Endothelial cell of hepatic sinusoid (primary cell): ENCODE results near the gene ATXN2L.

Experiments
- in situ Hi-C: cut with HindIII; loops from 2 replicates; pipeline ENCODE4 v1.10.0; 2017; ENCODE audit warnings: low sequenced_read_pairs

ATXN2L gene

DNA sequence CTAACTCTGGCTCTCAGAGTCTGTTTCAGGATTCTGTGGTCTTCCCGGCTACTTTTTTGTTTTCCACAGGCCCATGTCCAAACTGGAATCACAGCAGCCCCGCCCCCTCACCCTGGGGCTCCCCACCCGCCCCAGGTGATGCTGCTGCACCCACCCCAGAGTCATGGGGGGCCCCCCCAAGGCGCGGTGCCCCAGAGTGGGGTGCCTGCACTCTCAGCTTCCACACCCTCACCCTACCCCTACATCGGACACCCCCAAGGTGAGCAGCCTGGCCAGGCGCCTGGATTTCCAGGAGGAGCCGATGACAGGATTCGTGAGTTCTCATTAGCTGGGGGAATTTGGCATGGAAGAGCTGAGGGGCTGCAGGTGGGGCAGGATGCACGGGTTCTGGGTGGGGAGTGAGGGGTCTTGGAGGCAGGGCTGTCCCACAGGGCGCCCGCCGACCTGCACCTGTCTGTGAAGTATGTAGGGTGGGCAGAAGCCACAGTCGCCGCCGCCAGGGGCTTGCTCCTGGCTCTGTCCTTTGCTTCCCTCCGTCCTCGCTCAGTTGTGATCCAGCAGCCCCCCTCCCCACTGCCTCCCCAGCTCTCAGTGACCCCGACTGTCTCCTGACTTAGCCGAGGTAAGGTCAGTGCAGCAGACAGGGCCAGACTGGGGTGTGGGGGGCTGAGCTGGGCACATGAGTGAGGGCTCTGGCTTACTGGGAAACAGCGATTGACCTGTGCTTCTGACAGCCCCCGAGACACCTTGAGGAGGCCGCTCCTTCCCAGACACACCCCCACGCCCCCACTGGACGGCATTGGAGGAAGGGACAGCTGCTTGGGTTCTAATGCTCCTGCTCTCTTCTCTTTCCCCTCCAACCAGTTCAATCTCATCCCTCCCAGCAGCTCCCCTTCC is 13.3 kb downstream of the ATXN2L start:
- in situ Hi-C loops = no loop called here

DNA sequence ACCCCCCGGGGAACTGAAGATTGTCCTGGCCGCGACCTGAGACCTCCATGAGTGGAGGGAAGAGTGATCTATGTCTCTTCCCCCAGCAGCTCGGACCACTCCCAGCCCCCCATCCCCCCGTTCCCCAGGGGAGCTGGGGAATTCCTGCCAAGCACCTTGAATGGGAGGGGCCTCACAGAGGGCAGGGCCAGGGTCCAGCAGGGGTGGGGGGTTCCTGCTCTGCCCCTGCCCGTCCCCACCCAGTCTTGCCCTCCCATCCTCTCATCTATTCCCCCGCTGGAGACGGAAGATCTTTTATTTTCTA is 13.9 kb downstream of the ATXN2L start:
- in situ Hi-C loops = no loop called here

DNA sequence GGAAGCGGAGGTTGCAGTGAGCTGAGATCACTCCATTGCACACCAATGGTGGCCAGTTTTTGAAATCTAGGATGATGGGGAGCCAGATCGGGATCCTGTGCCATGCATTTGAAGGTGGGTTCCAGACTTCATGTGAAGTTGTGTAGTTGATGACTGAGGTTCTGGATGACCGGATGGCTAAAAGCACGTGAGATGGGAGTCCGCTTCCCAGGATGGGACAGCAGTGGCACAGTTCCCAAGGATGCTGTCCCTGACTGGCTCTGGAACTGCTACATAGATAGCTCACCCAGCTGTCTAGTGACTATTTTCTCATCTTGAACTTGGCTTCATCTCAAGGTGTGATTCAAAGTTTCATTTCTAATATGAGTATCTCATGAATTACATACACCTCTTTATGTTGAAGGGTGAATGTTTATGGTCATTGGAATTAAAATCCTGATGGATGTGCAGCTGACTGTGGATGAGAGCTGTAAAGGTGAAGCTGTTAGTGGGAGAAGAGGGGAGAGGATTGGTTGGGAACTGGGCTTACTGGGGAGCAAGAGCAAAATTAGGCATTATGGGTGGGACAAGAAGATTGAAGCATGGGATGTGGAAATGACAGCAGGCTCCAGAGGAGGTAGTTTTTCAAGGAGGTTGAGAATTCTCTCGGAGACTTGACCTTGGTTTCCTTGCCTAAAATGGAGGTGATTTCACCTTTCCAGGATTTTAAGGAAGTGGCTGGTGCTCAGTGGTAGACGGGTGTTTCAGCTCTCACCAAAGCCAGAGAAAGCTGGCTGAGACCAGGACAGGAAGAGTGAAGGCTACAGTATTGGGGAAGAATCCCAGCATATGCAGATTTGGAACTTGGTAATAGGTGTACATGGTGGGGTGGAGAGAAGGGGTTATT is 15.1 kb downstream of the ATXN2L start:
- in situ Hi-C loops = no loop called here

DNA sequence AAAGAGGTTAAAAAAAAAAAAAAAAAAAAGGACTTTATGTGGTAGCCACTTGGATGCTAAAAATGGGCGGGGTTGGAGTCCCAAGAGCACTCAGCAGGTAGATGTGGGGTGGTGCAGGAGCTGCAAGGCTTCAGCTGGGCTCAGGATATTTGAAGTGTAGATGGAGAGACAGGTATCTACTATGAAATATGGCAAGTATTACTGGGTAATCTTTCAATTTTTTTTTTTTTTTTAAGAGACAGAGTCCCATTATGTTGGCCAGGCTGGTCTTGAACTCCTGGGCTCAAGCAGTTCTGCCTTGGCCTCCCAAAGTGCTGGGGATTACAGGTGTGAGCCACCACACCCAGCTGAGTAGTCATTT is 15.7 kb downstream of the ATXN2L start:
- in situ Hi-C loops = no loop called here

DNA sequence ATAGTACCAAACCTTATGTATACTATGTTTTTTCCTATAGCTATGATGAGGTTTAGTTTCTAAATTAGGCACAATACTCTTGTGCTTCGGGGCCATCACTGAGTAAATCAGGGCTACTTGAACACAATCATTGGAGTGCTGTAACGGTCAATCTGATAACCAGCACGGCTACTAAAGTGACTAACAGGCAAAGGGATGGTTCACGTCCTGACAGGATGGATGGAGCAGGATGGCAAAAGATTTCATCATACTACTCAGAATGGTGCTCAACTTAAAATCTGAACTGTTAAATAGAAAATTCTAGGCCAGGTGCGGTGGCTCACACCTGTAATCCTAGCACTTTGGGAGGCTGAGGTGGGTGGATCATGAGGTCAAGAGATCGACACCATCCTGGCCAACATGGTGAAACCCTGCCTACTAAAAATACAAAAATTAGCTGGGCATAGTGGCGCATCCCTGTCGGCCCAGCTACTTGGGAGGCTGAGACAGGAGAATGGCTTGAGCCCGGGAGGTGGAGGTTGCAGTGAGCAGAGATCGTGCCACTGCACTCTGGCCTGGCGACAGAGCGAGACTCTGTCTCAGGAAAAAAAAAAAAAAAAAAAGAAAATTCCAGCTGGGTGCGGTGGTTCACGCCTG is 16.3 kb downstream of the ATXN2L start:
- in situ Hi-C loops = no loop called here

DNA sequence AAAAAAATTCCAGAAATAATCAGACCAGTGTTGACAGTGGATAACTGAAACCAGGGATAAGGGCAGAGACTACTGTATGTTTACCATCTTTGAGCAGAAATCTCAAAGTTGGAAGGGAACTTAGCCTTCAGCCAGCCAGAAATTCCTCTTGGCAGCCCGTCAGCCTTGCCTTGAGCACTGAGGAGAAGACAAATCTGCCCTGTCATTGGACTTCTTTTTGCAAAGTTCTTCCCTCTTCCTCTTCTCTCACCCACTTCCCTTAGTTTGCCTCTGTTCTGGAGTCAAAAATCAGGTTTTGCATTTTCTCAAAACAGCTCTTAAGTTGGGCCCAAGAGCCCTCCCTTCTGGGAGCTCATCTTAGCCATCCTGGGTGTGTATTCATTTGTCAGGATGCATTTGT is 17.1 kb downstream of the ATXN2L start:
- in situ Hi-C loops = no loop called here

DNA sequence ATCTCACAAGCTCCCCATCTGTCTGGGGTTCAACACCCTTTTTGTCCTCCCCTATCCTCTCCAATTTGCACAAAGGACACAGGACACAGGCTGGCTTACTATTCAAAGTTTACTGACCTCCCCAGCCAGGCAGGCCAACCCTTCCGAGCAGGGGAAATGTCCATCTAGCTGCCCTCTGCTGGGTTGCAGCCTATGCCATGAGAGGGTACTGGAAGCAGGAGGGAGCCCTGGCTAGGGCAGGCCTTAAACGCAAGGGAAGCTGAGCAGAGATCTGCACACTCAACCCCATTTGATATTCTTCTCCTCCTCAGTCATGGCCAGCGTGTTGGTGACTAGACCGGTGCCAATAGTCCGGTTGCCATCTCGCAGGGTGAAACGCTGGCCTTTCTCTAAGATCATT is 19.9 kb downstream of the ATXN2L start:
- in situ Hi-C loops = no loop called here

DNA sequence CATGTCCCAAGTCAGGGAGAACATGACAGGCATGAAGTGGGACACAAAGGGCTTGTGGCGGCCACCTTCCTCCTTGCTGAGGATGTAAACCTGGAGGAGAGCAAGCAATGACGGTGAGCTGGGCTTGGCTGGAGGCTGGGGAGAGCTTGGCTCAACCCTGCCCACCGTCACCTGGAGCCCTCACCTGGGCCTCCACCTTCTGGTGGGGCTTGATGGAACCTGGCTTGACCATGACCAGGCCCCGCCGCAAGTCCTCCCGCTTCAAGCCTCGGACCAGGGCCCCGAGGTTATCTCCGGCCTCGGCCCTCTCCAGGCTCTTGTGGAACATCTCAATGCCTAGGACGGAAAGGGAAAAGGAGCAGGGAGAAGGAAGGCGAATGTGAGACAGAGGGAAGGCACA is 21.0 kb downstream of the ATXN2L start:
- in situ Hi-C loops = no loop called here

DNA sequence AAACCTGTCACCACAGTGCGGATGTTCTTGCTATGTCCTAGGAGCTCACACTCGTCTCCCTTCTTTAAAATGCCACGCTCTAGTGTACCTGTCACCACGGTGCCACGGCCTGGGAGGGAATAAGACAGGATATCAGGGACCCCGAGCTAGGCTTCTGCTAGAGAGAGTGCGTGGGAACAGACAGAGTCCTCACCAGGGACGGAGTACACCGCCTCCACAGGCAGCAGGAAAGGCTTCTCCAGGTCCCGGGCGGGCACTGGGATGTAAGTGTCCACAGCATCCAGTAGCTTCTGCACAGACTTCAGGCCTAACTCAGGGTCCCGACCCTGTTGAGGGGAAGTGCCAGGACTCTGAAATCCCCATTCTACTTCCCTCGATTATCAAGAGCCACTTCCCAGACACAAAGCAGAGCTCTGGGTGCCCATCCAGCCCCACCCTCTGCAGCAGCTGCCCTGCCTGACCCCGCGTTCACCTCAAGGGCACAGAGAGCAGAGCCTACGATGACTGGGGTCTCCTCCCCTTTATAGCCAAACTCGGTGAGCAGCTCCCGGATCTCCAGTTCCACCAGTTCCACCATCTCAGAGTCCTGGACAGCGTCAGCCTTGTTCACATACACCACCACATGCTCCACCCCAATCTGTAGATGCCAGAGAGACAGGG is 21.6 kb downstream of the ATXN2L start:
- in situ Hi-C loops = no loop called here

DNA sequence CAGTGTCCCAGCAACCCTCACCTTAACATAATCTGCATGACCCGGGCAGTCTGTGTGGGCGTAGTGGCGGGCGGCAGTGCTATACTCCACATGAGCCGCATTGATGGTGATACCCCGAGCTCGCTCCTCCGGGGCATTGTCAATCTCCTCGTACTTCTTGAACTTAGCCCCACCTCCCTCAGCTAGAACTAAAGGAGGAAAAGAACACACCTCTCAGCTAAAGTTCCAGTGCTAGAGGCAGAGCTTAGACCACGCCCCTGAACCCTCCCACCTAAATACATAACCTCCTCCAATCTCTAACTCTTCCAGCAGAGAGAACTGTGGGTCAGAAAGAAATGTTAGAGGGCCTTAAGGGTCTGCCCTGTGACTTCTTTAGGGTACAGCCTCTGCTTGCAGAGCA is 22.5 kb downstream of the ATXN2L start:
- in situ Hi-C loops = no loop called here

DNA sequence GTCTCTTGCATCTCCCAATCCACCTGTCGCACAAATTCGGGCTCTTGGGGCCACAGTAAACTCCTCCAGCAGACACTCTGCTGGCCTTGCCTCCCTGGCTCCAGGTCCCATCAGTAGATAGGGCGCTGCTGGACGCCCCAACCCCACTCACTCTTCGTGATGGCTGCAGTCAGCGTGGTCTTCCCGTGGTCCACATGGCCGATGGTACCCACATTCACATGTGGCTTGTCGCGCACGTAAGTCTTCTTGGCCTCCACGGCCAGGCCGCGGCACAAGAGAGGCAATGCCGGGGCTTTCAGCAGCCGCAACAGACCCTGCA is 22.9 kb downstream of the ATXN2L start:
- in situ Hi-C loops = no loop called here

DNA sequence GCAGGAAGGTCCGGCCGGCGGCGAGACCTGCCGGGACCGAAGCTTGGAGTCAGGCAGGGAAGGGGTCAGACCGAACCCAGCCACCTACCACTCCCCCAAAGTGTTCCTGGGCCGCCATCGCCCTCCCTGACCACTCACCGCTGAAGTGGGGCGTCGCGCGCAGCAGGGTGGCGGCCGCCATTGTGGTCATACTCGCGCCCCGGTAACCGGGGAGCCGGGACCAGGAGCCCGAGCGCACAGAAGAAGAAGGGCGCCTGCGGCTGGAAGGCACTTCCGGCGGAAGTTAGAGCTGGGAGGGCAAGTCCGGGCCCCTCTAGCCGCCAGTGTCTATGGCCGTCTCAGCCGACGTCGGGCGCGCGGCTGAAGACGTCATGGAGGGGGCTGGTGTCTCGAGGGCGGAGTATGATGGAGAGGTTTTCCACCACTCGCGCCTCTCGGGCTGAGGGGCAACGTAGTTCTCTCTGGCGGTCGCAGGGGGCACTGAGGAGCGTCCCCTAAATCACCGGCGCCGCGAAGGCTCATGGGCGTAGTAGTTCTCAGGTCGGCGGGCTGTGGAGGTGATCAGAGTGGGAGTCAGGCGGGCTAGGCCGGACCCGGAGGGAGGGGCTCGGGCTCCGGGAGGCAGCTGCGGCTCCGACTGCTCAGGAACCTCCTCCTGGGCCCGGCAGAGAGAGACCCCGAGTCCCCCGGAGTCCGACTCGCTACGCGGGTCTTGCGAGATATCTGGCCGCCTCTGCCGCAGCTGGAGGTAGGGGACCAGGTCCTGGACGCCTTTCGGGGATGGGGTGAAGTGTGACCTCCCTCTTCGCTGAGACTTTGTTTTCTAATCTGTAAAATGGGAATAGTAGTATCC is 23.5 kb downstream of the ATXN2L start, which contains the start of gene TUFM:
TSS of gene TUFM (minus strand) at position 269 of the 853 bp plus-strand sequence. CDS start at position 190, 79 bp downstream.
- in situ Hi-C loops = no loop called here

DNA sequence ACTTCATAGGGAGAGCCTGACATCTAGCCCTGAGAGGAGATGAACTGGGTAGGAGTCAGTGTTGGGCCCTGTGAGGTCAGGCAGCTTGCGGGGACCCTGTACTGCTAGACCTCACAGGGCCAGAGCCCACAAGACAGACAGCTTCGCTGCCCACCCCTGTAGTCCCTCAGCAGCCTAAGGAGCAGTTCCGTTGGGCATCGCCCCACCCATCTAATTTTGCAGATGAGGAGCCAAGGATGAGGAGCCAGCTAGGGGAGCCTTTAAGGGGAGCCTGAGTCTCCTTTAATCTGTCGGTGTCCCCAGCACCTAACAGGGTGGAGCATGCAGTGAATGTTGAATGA is 24.1 kb downstream of the ATXN2L start:
- in situ Hi-C loops = no loop called here

DNA sequence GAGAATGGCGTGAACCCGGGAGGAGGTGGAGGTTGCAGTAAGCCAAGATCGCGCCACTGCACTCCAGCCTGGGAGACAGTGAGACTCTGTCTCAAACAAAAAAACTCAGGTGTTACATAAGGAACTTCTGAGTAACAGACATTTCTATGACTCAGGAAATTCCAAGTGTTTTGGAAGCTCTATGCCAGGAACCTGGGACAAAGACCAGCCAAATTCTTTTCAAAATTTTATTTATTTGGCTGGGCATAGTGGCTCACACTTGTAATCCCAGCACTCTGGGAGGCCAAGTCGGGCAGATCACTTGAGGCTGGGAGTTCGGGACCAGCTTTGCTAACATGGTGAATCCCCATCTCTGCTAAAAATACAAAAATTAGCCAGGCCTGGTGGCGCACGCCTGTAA is 35.6 kb downstream of the ATXN2L start:
- in situ Hi-C loops = no loop called here

DNA sequence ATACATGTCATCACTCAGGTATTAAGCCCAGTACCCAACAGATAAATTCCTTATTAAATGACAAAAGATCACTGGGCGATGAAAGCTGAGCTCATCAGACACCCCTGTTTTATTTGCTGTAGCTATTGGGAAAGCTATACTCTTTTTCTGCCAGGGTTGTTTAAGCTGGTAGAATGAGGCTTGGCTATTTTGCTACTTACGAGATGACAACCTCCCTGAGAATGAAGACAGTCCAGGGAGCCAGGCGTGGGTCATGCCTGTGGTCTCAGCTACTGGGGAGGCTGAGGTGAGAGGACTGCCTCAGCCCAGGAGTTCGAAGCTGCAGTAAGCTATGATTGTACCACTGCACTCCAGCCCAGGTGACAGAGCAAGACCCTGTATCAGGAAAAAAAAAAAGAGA is 36.5 kb downstream of the ATXN2L start:
- in situ Hi-C loops = no loop called here

DNA sequence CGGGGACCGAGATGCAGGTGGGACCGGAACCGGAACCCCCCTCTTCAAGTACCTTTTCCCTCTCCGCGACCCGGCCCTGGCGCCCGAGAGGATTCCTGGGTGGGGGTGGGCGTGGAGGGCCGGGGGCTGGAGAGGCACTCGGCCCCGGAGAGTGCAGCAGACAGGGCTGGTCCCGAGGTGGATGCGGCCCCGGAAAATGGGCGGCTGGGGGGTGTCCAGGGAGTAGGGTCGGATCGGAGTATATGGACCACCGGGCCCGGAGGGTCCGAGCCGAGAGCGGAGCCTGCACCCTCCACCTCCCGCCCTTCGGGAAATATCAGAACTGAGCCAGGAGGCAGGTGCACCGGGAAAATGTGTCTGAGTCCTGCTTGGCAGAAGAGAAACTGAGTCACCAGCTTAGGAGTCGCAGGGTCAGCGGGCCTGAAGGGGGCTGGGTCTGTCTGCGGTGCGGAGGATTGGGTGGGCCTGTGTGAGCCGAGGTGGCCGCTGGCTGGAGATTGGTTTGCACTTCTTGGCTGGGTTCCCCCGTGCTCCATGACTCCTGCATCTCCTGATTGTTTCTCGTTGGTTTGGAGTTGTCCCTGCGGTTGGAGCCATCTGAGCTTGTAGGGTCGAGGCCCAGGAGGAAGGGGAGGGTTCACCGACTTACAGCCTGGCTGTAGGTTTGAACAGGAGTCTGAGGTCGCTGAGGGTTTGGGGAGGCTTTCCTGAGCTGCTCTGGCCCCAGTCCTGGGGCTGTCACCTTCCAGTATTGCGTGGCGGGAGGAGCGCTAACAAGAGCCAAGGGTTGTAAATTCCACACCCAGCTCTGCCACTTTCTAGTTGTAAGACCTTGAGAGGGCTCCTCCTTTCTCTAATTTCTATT is 41.4 kb downstream of the ATXN2L start:
- in situ Hi-C loops = no loop called here

DNA sequence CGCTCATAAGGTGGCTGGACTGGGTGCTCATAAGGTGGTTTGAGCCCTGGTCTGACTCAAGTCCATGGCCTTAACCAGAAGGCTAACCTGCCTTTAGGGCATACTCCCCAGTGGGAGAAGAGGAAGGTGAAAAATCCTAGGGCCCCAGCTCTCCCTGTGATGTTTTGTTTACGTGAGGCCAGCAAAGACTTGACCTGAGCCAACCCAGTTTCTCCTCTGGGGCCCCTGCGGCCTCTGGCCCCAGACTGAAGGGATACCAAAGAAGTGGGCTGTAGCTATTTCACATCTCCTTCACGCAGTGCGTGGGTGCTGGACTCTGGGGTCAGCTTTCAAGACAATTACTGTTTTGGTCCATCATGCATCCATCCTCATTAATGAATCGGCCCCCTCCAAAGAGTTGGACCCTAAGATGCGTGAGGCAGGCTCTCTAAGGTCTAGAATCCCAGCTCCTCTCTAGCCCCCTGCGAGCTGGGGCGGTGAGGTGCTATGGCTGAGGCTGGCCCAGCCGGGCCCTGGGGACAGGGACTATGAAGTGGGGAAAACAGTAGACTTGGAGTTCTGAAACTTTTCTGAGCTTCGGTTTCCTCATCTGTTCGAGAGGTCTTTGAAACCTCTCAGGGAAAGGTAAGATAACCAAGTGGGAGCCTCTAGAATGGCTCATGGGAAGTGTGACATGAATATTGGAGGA is 42.3 kb downstream of the ATXN2L start:
- in situ Hi-C loops = no loop called here

DNA sequence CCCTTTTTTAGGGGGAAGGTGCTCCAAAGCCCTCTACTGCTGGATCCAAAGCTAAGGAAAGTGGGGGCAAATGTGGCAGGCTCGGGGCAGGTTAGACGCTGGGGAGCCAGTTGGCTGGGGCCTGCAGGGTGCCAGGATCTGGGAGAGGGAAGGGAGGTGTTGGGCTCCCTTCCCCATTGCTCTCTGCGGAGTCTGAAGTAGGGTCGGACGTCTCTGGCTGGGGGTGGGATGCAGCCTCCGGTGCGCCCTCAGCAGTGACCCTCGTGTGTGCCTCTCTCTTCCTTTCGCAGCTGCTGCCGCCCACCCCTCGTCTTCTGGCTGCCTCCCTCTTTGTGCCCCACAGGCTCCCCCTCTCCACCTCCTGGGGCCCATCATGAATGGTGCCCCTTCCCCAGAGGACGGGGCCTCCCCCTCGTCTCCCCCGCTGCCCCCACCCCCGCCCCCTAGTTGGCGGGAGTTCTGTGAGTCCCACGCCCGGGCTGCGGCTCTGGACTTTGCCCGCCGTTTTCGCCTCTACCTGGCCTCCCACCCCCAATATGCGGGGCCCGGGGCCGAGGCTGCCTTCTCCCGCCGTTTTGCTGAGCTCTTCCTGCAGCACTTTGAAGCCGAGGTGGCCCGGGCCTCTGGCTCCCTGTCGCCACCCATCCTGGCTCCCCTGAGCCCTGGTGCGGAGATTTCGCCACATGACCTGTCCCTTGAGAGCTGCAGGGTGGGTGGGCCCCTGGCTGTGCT is 43.1 kb downstream of the ATXN2L start:
- in situ Hi-C loops = no loop called here
